Measurements from ENCODE around the gene RARRES2. TPM values are rescaled to one million over a fixed set of nuclear protein-coding genes. Genes with fewer than 3 reads are reported as not detected.

The RARRES2 gene
- total and polyA plus RNA-seq, 2 of the 13 experiments (the other 11 are each of a cell fraction or from before 2014, with no cell fraction given), result 134 to 172 TPM

GRCh38 chr7:150368096-150368883 lies 26.9 kb upstream of the RARRES2 start, which contains the start of gene REPIN1 (continued):
- peak; percentile 83 for TF ChIP-seq MAZ (IDR thresholded peaks at IDR 0.05; ENCODE audit: borderline replicate concordance, low read depth, low read length)
- TF ChIP-seq MAZ (CRISPR knock-in tag; IDR thresholded peaks at IDR 0.05; ENCODE audit: low read depth), result peak; percentile 89
- TF ChIP-seq NCOR1 (IDR thresholded peaks at IDR 0.05; ENCODE audit: borderline replicate concordance, low read length), result 0 out of 2 replicates have a peak, but pooled peaks have one; percentile 30
- peak; percentile 19 for TF ChIP-seq IKZF5 (CRISPR knock-in tag; IDR thresholded peaks at IDR 0.05)
- no peak for TF ChIP-seq ZNF451 (CRISPR knock-in tag; IDR thresholded peaks at IDR 0.05)
- TF ChIP-seq, protein P1, sequence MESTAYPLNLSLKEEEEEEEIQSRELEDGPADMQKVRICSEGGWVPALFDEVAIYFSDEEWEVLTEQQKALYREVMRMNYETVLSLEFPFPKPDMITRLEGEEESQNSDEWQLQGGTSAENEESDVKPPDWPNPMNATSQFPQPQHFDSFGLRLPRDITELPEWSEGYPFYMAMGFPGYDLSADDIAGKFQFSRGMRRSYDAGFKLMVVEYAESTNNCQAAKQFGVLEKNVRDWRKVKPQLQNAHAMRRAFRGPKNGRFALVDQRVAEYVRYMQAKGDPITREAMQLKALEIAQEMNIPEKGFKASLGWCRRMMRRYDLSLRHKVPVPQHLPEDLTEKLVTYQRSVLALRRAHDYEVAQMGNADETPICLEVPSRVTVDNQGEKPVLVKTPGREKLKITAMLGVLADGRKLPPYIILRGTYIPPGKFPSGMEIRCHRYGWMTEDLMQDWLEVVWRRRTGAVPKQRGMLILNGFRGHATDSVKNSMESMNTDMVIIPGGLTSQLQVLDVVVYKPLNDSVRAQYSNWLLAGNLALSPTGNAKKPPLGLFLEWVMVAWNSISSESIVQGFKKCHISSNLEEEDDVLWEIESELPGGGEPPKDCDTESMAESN (CRISPR knock-in tag; conservative IDR thresholded peaks at IDR 0.05), result no peak; the same call in 1 of the 2 replicates
- peak; percentile 72 for TF ChIP-seq ARNT2 (CRISPR knock-in tag; IDR thresholded peaks at IDR 0.05; ENCODE audit: low read depth)
- TF ChIP-seq ZC3H13 (CRISPR knock-in tag; IDR thresholded peaks at IDR 0.05), result peak; percentile 92
- no peak for TF ChIP-seq NFE2L2 (IDR thresholded peaks at IDR 0.05; ENCODE audit: low read length)
- peak; percentile 50; the same call in 1 of the 2 replicates for TF ChIP-seq NAIF1 (CRISPR knock-in tag; IDR thresholded peaks at IDR 0.05; ENCODE audit: borderline replicate concordance)
- TF ChIP-seq, protein P2, sequence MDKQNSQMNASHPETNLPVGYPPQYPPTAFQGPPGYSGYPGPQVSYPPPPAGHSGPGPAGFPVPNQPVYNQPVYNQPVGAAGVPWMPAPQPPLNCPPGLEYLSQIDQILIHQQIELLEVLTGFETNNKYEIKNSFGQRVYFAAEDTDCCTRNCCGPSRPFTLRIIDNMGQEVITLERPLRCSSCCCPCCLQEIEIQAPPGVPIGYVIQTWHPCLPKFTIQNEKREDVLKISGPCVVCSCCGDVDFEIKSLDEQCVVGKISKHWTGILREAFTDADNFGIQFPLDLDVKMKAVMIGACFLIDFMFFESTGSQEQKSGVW (CRISPR knock-in tag; IDR thresholded peaks at IDR 0.05; ENCODE audit: borderline replicate concordance), result no peak
- TF ChIP-seq TAF1 (CRISPR knock-in tag; IDR thresholded peaks at IDR 0.05), result peak; percentile 64
- TF ChIP-seq ZNF446 (CRISPR knock-in tag; IDR thresholded peaks at IDR 0.05), result peak; percentile 59; the same call in 1 of the 2 replicates
- no peak for TF ChIP-seq DNMT1 (CRISPR knock-in tag; IDR thresholded peaks at IDR 0.05)
- TF ChIP-seq ARNT (IDR thresholded peaks at IDR 0.05), result no peak
- TF ChIP-seq SRSF9 (IDR thresholded peaks at IDR 0.05; ENCODE audit: borderline replicate concordance, insufficient read depth, low read depth, low read length, poor library complexity, severe bottlenecking), result no peak
- TF ChIP-seq, protein P3, sequence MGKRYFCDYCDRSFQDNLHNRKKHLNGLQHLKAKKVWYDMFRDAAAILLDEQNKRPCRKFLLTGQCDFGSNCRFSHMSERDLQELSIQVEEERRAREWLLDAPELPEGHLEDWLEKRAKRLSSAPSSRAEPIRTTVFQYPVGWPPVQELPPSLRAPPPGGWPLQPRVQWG (CRISPR knock-in tag; IDR thresholded peaks at IDR 0.05; ENCODE audit: borderline replicate concordance, low read depth), result no peak
- TF ChIP-seq PLRG1 (conservative IDR thresholded peaks at IDR 0.05), result no peak
- no peak for TF ChIP-seq HDAC6 (IDR thresholded peaks at IDR 0.05; ENCODE audit: low read depth, low read length)

All from HepG2 (cell line).